ENCODE measurements around the gene MRFAP1L1. TPM values are rescaled to one million over a fixed set of nuclear protein-coding genes. Genes with fewer than 3 reads are reported as not detected.
A peak's percentile ranks its signal among the peaks of the same experiment; 100 is the strongest.

MRFAP1L1 gene
- total and polyA plus RNA-seq, 4 donors: 29.8 to 41.8 (median 30.7) TPM

- Histone ChIP-seq H3K27ac (ENCODE audit: low read depth in 1 of 2, low read length in 2 of 2) (no peak overlapping the region), H3K36me3 (ENCODE audit: control insufficient read depth in 4 of 4, insufficient read depth in 3 of 4, low read depth in 1 of 4, low read length in 3 of 4) (no peaks in the 10 kb centered on the region), H3K9ac (ENCODE audit: low read depth in 1 of 2, low read length in 2 of 2) (no peak overlapping the region), H3K4me3 (ENCODE audit: low read depth in 1 of 3, low read length in 3 of 3) (peak overlapping the region in 1 of 3 donors; percentile 49), H3K4me1 (ENCODE audit: control insufficient read depth in 4 of 4, insufficient read depth in 4 of 4, low read length in 3 of 4) (peaks cover 0 to 10% (median 4%) of the 10 kb centered on the region in 4 donors), H3K9me3 (ENCODE audit: control insufficient read depth in 4 of 4, low read length in 3 of 4) (no peaks in the 10 kb centered on the region), H3K27me3 (ENCODE audit: control insufficient read depth in 4 of 4, insufficient read depth in 4 of 4, low read length in 3 of 4) (peaks cover 0 to 2% (median under 1%) of the 10 kb centered on the region in 4 donors)
- DNase-seq (ENCODE audit: low spot score): no peak
- TF ChIP-seq HNF4G (IDR thresholded peaks at IDR 0.05) (no peak), GABPA (IDR thresholded peaks at IDR 0.05 in 1 of 2, conservative IDR thresholded peaks at IDR 0.05 in 1 of 2) (no peak), FOXA1 (IDR thresholded peaks at IDR 0.05) (no peak)
- WGBS: 80% methylated on average over 7 of the region's 7 CpGs
These were observed 51.5 kb downstream of the MRFAP1L1 start for GRCh38 chr4:6658209-6658595.

Other genes starting within 250 kb of the MRFAP1L1 start
- under 1 TPM in 1 of 2 donors, not detected in 1; under 0.01 TPM for gene PPP2R2C, start 237.3 kb downstream of the MRFAP1L1 start, total RNA-seq
- under 1 TPM in 1 of 2 donors, not detected in 1; 0.01 TPM for gene PPP2R2C, start 237.3 kb downstream of the MRFAP1L1 start, polyA plus RNA-seq
- 10 to 100 TPM; 15.2 to 29.7 TPM for gene MAN2B2, start 134.7 kb downstream of the MRFAP1L1 start, total RNA-seq
- gene MAN2B2, start 134.7 kb downstream of the MRFAP1L1 start, polyA plus RNA-seq: 10 to 100 TPM; 14.7 to 29.7 TPM
- 10 to 100 TPM; 78.5 to 87.3 TPM for gene MRFAP1, start 69.2 kb downstream of the MRFAP1L1 start, total RNA-seq
- 100 to 1,000 TPM; 121 to 176 TPM for gene MRFAP1, start 69.2 kb downstream of the MRFAP1L1 start, polyA plus RNA-seq
- gene S100P, start 16.0 kb downstream of the MRFAP1L1 start, total RNA-seq: 1 to 10 TPM in 1 of 2 donors, under 1 TPM in 1; 0.42 to 3.1 TPM
- 1 to 10 TPM; 1.7 to 2.9 TPM for gene S100P, start 16.0 kb downstream of the MRFAP1L1 start, polyA plus RNA-seq
- gene BLOC1S4, start 6.3 kb upstream of the MRFAP1L1 start, total RNA-seq: 1 to 10 TPM; 4.9 to 7.7 TPM
- 1 to 10 TPM; 5.0 to 5.8 TPM for gene BLOC1S4, start 6.3 kb upstream of the MRFAP1L1 start, polyA plus RNA-seq
- gene KIAA0232, start 72.9 kb upstream of the MRFAP1L1 start, total RNA-seq: 10 to 100 TPM; 25.5 to 34.4 TPM
- gene KIAA0232, start 72.9 kb upstream of the MRFAP1L1 start, polyA plus RNA-seq: 10 to 100 TPM in 1 of 2 donors, 1 to 10 TPM in 1; 8.9 to 11.4 TPM
- 10 to 100 TPM; 22.2 to 45.2 TPM for gene TBC1D14, start 200.0 kb upstream of the MRFAP1L1 start, total RNA-seq
- gene TBC1D14, start 200.0 kb upstream of the MRFAP1L1 start, polyA plus RNA-seq: 10 to 100 TPM; 10.0 to 23.2 TPM